Hindlimb muscle (tissue), 1 donor: Measurements from ENCODE around the gene LIX1L. TPM values are rescaled to one million over a fixed set of nuclear protein-coding genes. Genes with fewer than 3 reads are reported as not detected.

ENCODE experiments used
- DNase-seq: peaks from one replicate; pipeline ENCODE4 v3.0.0-alpha.2; 2013
- polyA plus RNA-seq: library from polyadenylated mRNA; unstranded; fragments of 120-200 nt; gene quantifications from one replicate; pipeline ENCODE4 v1.2.1, GENCODE V29; 2013; ENCODE audit not compliant: insufficient read length

LIX1L gene
- 25.5 TPM for polyA plus RNA-seq

DNA sequence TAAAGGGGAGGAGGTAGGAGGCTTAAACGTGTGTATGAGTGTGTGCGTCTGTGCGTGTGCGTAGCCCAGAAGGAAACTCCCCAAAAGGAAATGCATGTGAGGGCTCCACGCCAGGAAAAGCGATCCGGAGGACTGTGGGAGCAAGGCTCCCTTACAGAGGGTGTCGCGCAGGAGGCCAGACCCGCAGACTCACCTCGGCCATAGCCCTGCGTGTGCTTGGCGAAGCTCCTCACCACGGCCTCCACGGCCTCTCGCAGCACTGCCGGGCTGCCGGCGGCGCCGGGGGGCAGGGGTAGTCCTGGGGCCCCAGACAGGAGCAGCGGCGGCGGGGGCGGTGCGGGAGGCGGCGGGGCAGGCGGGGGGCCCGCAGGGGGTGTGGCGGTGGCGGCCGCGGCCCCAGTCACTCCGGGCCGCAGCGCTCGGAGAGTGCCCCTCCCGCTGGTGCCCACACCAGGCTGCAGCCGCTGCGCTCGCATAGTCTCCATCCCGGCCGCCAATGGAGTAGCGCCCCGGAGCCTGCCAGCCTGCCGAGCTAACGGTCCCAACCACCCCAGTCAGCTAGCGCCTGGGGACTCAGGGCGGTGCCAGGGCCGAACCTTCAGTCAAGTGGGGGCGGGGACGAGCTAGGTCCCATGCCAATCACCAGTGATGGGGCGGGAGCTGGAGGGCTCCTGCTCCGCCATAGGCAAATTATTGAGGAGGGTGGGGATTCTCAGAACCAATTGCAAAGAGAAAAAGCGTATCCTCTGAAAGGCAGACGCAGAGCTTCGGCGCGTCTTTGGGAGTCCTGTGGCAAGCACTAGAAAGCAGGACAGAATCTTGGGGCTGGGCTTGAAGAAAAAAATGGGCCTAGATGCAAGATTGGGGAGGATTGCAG lies at the start of gene LIX1L:
LIX1L (minus strand) TSS at position 575 of the 877 bp plus-strand sequence; CDS start at position 485, 90 bp downstream.
- peak; percentile 96 for DNase-seq

DNA sequence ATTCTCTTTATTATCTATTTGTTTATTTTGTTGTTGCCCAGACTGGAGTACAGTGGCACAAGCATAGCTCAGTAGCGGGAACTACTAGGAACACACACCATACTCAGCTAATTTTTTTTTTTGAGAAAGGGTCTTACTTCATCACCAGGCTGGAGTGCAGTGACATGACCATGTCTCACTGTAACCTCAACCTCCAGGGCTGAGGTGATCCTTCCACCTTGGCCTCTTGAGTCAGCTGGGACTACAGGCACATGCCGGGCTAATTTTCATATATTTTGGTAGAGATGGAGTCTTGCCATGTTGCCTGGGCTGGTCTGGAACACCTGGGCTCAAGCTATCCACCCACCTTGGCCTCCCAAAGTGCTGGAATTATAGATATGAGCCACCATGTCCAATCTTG lies 43.9 kb upstream of the LIX1L start:
- DNase-seq, result no peak

DNA sequence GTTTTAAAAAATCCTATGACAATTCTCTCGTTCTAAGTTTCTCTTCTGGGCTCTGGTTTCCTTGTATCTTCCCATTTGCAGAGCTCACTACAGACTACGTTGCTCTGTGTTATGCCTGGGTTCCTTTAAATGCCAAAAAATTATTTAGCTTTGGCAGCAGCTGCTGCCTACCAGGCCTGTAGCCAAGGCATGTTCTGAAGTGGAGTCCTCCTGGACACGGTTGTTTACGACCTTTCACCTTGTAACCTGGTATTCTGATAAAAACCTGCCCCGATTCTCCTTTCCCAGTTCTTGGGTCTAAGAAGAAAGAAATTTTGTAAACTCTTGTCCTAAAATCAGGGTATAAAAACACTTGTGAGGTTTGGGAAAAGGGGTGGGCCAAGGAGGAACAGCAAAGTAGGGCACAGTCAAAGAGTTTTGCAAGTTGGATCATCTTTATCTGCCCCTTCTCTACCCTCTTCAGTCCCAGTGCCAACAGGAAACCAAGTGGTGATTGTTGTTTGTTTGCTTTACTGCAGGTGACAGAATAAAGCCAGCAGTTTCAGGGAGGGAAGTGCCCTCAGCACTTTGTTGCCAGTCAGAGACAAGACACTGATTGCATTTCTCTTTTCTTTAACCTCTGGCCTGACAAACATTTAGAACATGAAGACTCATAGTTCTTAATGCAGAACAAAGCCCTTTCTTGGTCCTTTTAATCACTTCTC lies 41.7 kb upstream of the LIX1L start:
- no peak for DNase-seq

DNA sequence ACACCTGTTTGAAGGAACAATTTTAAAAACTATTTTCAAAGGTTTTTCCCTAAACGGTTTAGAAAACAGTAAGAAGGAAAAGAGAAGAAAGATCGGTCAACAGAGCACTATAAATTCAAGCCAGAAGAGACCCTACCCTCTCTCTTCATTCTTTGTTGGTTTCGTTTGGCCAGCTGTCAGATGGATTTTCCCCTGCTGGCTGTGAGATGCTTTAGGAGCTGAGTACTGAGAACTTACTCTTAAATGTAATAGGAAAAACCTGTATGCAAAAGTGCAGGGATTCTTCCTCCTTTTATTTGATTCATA lies 39.9 kb upstream of the LIX1L start:
- DNase-seq, result no peak

DNA sequence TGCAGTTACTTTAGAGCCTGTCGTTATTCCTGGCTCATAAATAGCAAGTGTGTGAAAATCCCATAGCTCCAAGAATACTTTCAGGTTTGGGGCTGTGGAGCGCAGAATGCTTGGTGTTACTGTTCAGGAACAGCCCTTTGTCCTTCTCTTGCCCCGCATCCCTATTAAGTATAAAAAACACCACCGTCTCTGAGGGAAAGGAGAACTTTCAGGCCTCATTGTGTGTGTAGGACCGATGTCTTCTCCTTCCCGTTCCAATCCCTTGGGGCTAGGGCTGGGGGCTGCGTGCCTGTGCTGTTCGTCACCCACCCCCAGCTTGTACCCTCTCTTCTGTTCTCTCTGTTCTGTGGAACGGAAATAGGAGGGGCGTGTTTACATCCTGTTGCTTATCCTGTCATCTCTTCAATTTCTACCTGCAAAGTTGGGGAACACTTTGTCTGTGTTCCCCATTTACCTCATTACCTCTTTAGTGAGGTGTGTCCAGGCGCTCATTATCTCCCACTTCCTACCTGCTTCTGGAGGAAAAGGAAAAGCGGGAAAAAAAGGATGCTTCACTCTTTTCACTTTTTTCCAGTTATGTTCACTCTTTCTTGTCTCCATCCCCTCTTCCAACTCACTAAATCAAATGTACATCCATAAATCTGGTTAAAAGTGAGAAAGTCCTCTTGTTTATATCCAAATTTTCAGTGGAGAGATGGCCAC lies 39.4 kb upstream of the LIX1L start:
- no peak for DNase-seq

DNA sequence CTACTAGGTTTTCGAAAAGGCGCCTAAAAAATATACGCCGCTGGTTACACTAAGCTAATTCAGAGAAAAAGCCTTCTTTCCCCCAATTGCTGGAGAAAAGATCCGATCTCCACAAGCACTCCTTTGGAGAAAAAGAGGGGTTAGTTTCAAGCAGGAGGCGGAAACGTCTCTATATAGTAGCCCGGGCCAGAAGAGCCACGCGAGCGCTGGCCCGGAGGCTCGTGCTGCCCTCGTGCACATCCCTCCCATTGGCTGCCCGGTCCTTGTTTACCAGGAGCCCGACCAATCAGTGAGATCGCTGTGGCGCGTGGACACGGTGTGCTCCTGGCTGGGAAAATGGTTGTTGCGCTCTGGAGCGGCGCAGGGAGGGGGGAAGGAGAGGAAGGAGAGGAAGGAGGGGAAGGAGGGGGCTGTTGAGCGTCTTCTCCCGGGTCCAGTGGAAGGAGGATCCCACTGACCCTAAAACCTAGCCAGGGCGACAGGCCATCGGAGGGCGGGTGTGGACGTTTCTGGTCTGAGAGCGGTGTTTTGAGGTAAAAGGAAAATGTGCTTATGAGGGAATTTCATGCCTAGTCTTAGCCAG lies 38.7 kb upstream of the LIX1L start, which contains the start of gene TXNIP:
TXNIP (minus strand) TSS at position 147 of the 583 bp plus-strand sequence. CDS start 313 bp downstream, outside the sequence.
- peak; percentile 98 for DNase-seq

DNA sequence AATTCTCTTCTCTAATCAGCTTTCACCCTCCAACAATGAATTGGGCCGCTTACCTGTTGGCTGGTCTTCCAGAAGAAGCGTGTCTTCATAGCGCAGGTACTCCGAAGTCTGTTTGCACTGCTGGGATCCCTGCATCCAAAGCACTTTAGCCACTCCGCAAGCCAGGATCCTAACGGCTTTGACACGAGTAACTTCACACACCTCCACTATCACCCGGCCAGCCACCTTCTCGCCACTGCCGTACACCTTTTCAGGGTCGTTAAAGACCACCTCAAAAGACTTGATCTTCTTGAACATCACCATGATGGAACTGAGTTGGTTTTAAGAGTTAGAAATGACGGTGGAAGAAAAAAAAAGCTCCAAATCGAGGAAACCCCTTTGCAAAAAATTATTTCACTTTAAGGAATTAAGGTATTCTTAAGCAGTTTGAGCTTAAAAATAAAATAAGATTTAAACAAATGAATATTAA lies 38.2 kb upstream of the LIX1L start:
- DNase-seq, result no peak

DNA sequence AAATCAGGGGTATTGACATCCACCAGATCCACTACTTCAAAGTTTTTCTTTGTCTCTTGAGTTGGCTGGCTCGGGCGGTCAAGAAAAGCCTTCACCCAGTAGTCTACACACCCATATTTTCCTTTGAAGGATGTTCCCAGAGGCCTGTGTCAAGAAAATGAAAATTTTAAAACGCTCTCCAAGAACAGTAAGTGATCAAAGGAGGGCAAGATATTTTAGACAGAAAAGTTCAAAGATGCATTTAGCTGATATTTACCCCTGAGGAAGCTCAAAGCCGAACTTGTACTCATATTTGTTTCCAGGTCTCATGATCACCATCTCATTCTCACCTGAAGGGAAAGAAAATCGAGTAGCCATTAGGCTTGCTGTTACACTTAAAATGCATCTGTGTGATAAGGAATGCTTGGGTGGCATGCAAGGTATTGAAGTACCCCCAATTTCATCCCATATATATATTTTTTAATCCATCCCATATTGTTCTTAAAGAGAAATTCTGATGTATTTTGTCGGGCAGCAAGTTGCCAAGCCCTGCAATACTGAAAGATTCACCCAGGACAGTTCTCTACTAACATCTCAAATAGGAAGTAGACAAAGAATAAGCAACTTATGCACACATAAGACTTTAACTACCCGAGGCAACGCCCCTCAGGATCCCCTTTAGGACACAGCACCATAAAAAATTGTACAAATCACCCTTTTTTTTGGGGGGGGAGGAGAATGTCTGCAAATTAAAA lies 37.5 kb upstream of the LIX1L start:
- no peak for DNase-seq

DNA sequence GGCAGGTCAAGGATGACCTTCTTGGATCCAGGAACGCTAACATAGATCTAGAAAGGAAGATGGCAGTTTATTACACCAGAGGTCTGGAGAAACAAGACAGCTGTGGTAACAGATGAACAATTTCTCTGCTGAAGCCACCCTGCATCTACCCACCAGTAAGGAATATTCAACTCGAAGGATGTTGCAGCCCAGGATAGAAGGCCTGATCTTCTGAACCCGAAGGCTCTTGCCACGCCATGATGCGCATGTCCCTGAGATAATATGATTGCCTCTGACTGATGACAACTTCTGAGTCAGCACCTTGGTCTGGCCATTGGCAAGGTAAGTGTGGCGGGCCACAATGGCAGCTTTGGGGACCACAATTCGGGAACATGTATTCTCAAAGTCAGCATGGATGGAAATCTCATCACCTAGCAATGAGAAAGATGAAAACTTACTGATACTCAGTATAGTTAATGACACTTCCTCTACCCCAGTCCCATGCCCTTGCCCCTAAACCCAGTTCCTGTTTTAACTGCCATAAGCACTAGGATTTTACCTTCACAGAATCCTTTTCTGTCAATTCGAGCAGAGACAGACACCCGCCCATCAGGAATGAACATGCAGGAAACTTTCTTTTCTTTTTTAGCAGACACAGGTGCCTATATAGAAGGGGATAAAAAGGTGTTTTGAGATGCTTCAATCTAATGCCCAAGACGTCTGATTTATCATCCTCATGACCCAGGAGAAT lies 36.7 kb upstream of the LIX1L start:
- no peak for DNase-seq

DNA sequence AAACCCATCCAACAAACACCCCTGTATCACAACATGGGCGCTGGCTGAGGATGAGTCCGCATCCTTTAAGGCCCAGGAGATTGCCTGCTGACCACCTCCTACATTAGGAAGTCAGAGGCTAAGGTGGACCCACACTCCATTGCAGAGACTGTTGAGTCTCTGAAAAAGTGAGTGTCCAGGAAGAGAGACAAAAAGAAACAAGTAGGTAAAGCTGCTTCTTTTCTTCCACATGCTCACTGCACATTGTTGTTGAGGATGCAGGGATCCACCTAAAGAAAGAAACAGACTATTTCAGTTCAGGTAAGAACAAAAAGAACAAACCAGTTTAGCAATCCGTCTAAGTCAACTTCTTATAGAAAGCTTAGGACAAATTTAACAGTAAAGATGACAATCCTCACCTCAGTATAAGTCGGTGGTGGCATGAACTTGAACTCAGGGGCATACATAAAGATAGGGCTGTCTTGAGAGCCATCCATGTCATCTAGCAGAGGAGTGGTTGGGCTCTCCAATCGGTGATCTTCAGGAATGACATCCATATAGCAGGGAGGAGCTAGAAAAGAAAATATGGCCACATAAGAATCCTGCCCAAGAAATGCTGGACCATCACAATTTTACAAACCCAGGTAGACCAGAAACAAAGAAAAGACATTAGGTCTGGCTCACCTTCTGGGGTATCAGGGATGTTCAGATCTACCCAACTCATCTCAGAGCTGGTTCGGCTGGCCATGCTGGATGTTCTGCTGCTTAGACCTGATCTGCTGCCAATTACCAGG lies 36.0 kb upstream of the LIX1L start:
- DNase-seq, result no peak

DNA sequence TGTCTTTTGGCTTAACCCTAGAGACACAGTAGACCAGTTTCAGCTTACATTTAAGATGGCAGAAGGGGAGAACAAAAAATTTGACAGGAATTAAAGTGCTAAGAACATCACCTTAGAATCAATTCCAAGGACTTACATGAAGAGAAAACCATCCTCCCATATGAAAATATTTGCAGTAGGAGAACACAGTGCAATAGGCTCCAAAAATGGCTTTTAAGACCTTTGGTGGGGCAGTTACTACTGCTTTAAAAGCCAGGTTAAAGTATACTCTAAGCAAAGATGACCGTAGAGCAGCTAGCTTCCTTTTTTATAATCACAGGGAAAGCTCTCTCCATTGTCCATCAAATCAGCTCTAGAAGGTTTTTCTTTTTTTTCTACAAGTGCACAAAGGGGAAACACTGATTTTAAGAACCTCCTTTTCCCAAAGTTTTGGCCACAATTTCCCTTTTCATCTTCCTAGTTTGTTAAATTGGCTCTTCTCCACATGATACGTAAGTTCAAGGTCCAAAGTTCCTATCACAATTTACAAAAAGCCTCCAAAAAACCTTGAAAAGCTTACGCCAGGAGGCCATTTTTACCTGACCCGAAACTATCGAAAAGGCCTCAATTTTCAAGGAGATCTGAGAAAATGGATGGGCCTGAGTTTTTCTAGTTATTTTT lies 35.3 kb upstream of the LIX1L start:
- no peak for DNase-seq

DNA sequence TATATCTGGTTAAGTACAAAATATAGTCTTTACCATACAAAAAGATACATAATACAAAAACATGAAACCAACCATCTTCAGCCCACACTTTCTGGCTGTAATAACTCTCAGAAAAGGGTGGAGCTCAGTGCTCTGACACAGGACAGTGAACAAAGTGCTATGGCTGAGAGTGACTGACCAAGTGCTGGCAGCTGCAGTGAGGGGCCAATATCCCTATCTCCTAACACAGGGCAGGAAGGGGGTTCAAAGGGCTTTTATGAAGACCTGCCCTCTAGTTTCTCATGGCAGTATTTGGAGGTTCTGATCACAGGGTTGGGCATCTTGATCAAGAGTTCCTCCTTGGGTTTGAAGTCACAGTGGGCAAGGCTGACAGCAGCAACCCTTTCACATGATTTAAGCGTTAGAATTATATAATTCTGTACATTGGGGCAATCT lies 34.7 kb upstream of the LIX1L start:
- DNase-seq, result no peak

DNA sequence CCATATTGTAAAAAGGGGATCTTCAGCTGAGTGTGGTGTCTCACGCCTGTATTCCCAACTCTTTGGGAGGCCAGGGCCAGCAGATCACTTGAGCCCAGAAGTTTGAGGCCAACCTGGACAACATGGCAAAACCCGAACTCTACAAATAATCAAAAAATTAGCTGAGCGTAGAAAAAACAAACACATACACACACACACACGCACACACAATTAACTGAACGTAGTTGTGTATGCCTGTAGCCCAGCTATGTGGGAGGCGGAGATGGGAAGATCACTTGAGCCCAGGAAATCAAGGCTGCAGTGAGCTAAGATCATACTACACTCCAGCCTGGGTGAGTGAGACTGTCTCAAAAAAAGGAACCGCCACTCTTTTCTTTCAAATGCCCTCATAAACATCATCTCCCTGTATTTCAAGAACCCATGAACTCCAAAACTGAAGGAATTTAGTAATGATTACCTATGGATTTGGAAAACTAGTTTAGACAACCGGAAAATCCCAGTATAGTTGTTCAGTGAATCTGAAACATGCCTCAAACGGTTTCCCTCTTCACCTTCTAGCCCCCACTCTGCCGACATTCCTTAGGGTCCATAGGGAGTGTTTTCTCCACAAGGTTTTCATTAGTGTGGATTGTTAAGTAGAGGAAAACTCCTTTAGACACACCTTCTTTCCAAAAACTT lies 34.1 kb upstream of the LIX1L start:
- no peak for DNase-seq

DNA sequence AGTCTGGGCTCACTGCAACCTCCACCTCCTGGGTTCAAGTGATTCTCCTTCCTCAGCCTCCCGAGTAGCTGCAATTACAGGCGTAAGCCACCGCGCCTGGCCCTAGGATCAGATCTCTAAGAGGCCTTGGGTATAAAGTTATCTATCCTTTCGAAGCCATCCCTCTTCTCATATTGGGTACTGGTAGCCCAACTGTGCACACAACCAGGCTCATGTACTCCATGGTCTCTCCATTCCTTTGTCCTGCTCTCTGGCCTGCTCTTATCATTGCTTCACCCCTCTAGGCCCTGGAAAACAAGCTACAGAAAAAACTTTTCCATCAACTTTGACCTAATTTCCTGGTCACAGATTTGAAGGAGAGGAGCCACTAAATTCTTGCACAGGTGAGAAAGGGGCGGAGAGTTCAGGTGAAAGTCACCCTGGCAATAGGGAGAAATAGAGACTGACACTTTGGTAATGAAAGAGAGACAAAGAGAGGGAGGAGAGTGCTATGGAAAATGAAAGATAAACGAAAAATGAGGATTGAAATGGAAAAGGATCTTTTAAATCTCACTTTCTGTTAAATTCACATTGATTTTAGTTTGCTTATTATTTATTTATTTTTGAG lies 32.5 kb upstream of the LIX1L start:
- no peak for DNase-seq

DNA sequence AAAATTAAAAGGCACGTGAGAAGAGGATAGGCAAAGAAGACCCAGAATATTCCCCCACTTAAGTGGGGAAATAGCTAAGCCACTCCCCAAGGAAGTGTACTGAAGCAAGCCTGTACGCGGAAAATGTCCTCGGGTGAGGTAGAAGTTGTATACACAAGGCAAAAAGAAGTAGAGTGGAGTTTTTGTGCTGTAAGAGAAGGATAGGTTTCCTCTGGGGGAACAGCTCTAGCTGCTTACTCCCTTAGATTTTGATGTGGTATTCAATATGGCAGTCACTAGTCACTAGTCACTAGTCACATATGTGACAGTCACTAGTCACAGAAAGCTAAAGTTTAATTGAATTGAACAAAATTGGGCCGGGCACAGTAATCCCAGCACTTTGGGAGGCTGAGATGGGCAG lies 31.0 kb upstream of the LIX1L start:
- no peak for DNase-seq

DNA sequence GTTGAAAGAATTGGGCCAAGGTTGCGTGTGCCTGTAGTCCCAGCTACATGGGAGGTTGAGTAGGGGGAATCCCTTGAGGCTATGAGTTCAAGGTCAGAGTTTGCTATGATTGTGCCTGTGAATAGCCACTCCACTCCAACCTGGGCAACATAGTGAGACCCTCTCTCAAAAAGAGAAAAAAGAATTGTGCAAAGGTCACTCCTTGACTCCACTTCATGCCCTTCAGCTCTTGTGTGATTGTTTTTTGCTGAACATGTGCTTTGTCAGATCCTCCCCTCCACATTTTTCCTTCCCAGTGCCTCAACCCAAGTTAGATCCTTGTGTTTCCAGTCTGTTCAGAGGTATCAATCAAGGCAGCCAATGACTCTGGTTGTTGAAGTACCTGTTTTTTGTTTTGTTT lies 30.1 kb upstream of the LIX1L start:
- no peak for DNase-seq

DNA sequence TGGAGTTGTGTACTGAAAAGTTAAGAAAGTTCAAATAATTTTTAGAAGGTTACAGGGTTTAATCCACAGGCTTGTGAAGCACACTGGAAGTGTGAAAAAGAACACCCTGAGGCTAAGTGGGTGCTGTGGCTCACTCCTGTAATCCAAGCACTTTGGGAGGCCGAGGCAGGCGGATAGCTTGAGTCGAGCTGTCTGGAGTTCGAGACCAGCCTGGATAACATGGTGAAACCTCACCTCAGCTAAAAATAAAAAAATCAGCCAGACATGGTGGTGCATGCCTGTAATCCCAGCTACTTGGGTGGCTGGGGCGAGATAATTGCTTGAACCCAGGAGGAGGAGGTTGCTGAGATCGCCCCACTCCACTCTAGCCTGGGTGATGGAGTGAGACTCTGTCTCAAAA lies 28.7 kb upstream of the LIX1L start:
- DNase-seq, result no peak

DNA sequence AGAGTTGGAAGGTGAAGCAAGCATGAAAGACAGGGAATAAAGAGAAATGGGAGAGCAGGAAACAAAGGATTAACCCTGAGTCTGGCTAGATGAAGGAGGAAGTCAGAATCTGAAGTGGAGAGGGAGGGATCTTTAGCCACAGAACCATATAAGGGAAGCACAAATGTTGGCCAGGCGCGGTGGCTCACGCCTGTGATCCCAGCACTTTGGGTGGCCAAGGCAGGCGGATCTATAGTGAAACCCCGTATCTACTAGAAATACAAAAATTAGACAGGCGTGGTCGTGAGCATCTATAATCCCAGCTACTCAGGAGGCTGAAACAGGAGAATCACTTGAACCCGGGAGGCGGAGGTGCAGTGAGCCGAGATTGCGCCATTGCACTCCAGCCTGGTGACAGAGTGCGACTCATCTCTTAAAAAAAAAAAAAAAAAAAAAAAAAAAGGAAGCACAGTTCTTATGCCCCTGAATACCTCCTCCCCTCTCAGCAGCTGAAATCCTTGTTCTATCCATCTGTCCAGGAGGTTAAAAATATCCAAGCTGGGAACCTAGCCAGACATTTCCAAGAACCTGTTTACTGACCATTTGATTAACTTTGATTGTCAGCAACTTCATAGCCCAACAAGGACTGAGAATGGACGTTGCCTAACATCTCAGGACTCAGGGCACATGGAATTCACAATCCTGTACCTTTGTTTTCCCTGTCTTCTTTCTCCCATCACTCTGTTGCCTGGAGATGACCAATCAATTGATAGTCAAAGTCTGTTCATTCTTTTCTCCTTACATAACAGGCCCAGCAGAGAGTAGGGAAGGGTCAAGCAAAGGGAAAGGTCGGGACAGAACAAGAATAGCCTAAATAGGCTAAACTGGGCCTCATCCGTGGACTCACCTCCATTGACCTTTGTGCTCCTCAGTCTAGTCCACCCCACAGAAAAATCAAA lies 28.0 kb upstream of the LIX1L start:
- no peak for DNase-seq
